K562 (cell line): Measurements from ENCODE around the gene CRACDL. TPM values are rescaled to one million over a fixed set of nuclear protein-coding genes. Genes with fewer than 3 reads are reported as not detected.
A peak's percentile ranks its signal among the peaks of the same experiment; 100 is the strongest.

Source experiments
- ATAC-seq: fragments of 200-7000 bp; cut with Tn5 transposase; 3 replicates; pipeline ENCODE4 v1.9.1; 2020; ENCODE audit warnings: moderate library complexity
- BruUV-seq: library from RNA; stranded (reverse); fragments of 400-500 nt; replicated peaks from 2 replicates; lab custom pipeline; 2021; lab: Mats Ljungman, UMichigan
- CTCF ChIA-PET: fragments of 300-600 bp; formaldehyde crosslinking; extraction: SDS; loops from one replicate; lab custom pipeline; 2021; ENCODE audit warnings: low intra/inter-chr PET ratio; lab: Yijun Ruan, JAX
- POLR2A ChIA-PET: fragments of 300-600, 350-650 bp; sonication (Branson Sonifier 250); formaldehyde crosslinking; extraction: SDS; loops from one replicate; lab custom pipeline; 2021; ENCODE audit warnings: antibody characterized with exemption, inconsistent platforms; lab: Yijun Ruan, JAX
- DNase-seq, 4 experiments: peaks; one replicate each; pipeline versions ENCODE4 v3.0.0 to v3.0.0-alpha.2; 2011 to 2018; ENCODE audit warnings: low spot score in 3 of 4, mixed read lengths in 3 of 4; ENCODE audit errors: extremely low read depth in 1 of 4
- FAIRE-seq: peaks from 2 replicates; lab custom pipeline; 2011; peaks lifted over from hg19 to GRCh38; lab: Jason Lieb, UNC
- H2AFZ ChIP-seq: 2 replicates; pipeline ENCODE4 v1.6.0; 2011; ENCODE audit warnings: low read depth, low read length, control low read depth, inconsistent platforms
- H3K27ac ChIP-seq: fragments of 200-600 bp; 3 replicates; pipeline ENCODE4 v1.8.0; 2011; ENCODE audit warnings: low read depth, mild to moderate bottlenecking, control low read depth, inconsistent platforms, low read length, moderate library complexity, mixed read lengths; ENCODE audit errors: extremely low read depth
- H3K27me3 ChIP-seq, 2 experiments: fragments of 300-600 bp in 1 of 2; 2 replicates in 1 of 2; 3 replicates in 1 of 2; pipeline versions ENCODE4 v1.6.0 to v1.8.0; 2011; ENCODE audit warnings: inconsistent platforms in 2 of 2, low read length in 2 of 2, mild to moderate bottlenecking in 1 of 2, mixed read lengths in 1 of 2, moderate library complexity in 1 of 2; ENCODE audit not compliant: control insufficient read depth in 2 of 2, insufficient read depth in 2 of 2
- H3K36me3 ChIP-seq: fragments of 300-600 bp; 3 replicates; pipeline ENCODE4 v1.8.0; 2011; ENCODE audit warnings: mild to moderate bottlenecking, low read length, inconsistent platforms; ENCODE audit not compliant: control insufficient read depth, insufficient read depth
- H3K4me1 ChIP-seq, 2 experiments: fragments of 200-600 bp in 1 of 2; replicated peaks in 1 of 2; 2 replicates in 1 of 2; 3 replicates in 1 of 2; pipeline versions ENCODE4 v1.5.1 to v1.8.0; 2011; ENCODE audit warnings: inconsistent platforms in 2 of 2, low read length in 2 of 2, mild to moderate bottlenecking in 1 of 2, mixed read lengths in 1 of 2, moderate library complexity in 1 of 2; ENCODE audit not compliant: control insufficient read depth in 2 of 2, insufficient read depth in 2 of 2
- H3K4me2 ChIP-seq: 2 replicates; pipeline ENCODE4 v1.6.1; 2011; ENCODE audit warnings: low read length, control low read depth, inconsistent platforms, mixed read lengths; ENCODE audit not compliant: insufficient read depth
- H3K4me3 ChIP-seq: fragments of 200-600 bp; sonication (generic), shearing (Covaris generic); 2 replicates; pipeline ENCODE4 v1.5.1; 2016; ENCODE audit warnings: control low read depth, inconsistent platforms
- H3K79me2 ChIP-seq: fragments of 200-600 bp; 3 replicates; pipeline ENCODE4 v1.8.0; 2011; ENCODE audit warnings: low read length, inconsistent platforms; ENCODE audit not compliant: control insufficient read depth, insufficient read depth
- H3K9ac ChIP-seq, 2 experiments: 2 replicates each; pipeline versions ENCODE4 v1.6.0 to v1.6.1; 2011; ENCODE audit warnings: low read depth in 2 of 2, low read length in 2 of 2, control low read depth in 1 of 2, inconsistent platforms in 1 of 2, mild to moderate bottlenecking in 1 of 2, mixed read lengths in 1 of 2; ENCODE audit not compliant: insufficient read depth in 1 of 2
- H3K9me1 ChIP-seq: one replicate; pipeline ENCODE4 v1.6.0; 2011; ENCODE audit warnings: inconsistent platforms, mild to moderate bottlenecking, low read length, moderate library complexity; ENCODE audit not compliant: control insufficient read depth, insufficient read depth
- H3K9me3 ChIP-seq: replicated peaks from 2 replicates; pipeline ENCODE4 v1.5.1; 2011; ENCODE audit warnings: low read depth, low read length, inconsistent platforms; ENCODE audit not compliant: control insufficient read depth, insufficient read depth
- H4K20me1 ChIP-seq: replicated peaks from 2 replicates; pipeline ENCODE4 v1.6.1; 2011; ENCODE audit warnings: low read length, inconsistent platforms, mixed read lengths; ENCODE audit not compliant: control insufficient read depth, insufficient read depth
- ID3 ChIP-seq, 2 experiments: fragments of 250-450 bp in 1 of 2; fragments of 450-650 bp in 1 of 2; sonication (Bioruptor Pico) in 1 of 2; IDR thresholded peaks; 2 replicates each; pipeline versions ENCODE4 v1.6.1 to v1.8.0; 2016 to 2021; ENCODE audit warnings: mild to moderate bottlenecking in 2 of 2, moderate library complexity in 2 of 2, missing compliant biosample characterization in 1 of 2, missing genetic modification characterization in 1 of 2
- PYGO2 ChIP-seq: fragments of 450-650 bp; IDR thresholded peaks from 2 replicates; pipeline ENCODE4 v1.6.1; 2016; ENCODE audit warnings: mild to moderate bottlenecking, missing genetic modification characterization, moderate library complexity, missing compliant biosample characterization
- ZNF778 ChIP-seq: fragments of 450-650 bp; formaldehyde crosslinking; IDR thresholded peaks from 2 replicates; pipeline ENCODE4 v1.4.0; 2020; ENCODE audit warnings: mild to moderate bottlenecking, moderate library complexity
- ZNF79 ChIP-seq: fragments of 250-450 bp; sonication (Bioruptor Pico); IDR thresholded peaks from 2 replicates; pipeline ENCODE4 v1.4.0; 2020; ENCODE audit warnings: low read depth, mild to moderate bottlenecking, moderate library complexity
- WGBS: fragments of 100-300 bp; shearing (Covaris generic); methylation state at CpG from one replicate; pipeline ENCODE4 v1.1.6; 2016; ENCODE audit warnings: low coverage, mixed read lengths; ENCODE audit not compliant: insufficient coverage; ENCODE audit errors: missing lambda C conversion rate; 5-methylcytosine and 5-hydroxymethylcytosine counted together
- in situ Hi-C: fragments of 300-500 bp; cut with MboI; formaldehyde crosslinking; loops from 4 replicates; pipeline ENCODE4 v1.15.0; 2018; ENCODE audit warnings: inconsistent platforms, mixed read lengths
- intact Hi-C: fragments of 100-400 bp; cut with micrococcal nuclease; formaldehyde crosslinking; loops from 2 replicates; pipeline ENCODE4 v1.14.2; 2022
- polyA plus RNA-seq, 8 experiments: library from polyadenylated mRNA; depleted of rRNA in 4 of 8; stranded (reverse) in 5 of 8; unstranded in 3 of 8; fragments of >200 nt; fragmentation: Nextera tagmentation in 2 of 8; fragmentation: Illumina TruSeq in 1 of 8; extraction: Ambion mirVana in 2 of 8; extraction: Trizol in 1 of 8; gene quantifications; 2 replicates each; pipeline versions ENCODE4 v1.2.1 to v1.2.3, GENCODE V29; 2011 to 2014; ENCODE audit warnings: inconsistent platforms in 1 of 8, missing spikeins in 1 of 8
- total RNA-seq, 7 experiments: library from RNA; depleted of rRNA in 6 of 7; stranded (reverse); fragments of >200 nt in 6 of 7; fragmentation: Illumina TruSeq in 2 of 7; extraction: Trizol in 2 of 7; gene quantifications; 2 replicates each; pipeline versions ENCODE4 v1.2.1 to v1.2.3, GENCODE V29; 2011 to 2021; ENCODE audit warnings: low replicate concordance in 1 of 7
- TF ChIP-seq, protein P1 (sequence below), 3 experiments: fragments of 200-800 bp in 1 of 3; fragments of 250-450 bp in 1 of 3; fragments of 450-650 bp in 1 of 3; sonication (Bioruptor Pico) in 1 of 3; sonication (Bioruptor generic) in 1 of 3; formaldehyde crosslinking in 1 of 3; IDR thresholded peaks; 2 replicates each; pipeline versions ENCODE4 v1.6.1 to v1.8.0; 2016 to 2022; ENCODE audit warnings: mild to moderate bottlenecking in 2 of 3, missing genetic modification characterization in 2 of 3, missing compliant biosample characterization in 1 of 3, moderate library complexity in 1 of 3
- TF ChIP-seq, protein P2 (sequence below): fragments of 450-650 bp; IDR thresholded peaks from 2 replicates; pipeline ENCODE4 v1.6.1; 2014; ENCODE audit warnings: low read depth, mild to moderate bottlenecking, moderate library complexity, borderline replicate concordance

The CRACDL gene
- total and polyA plus RNA-seq, 9 of the 15 experiments (the other 6 are each of a cell fraction or from before 2014, with no cell fraction given) = not detected

GRCh38 chr2:98828793-98829371 lies 107.1 kb downstream of the CRACDL start:
- intact Hi-C loops = no loop called here
- no peak overlapping the region for H3K4me2 ChIP-seq
- WGBS = 2% methylated on average over 5 of the region's 5 CpGs
- no peak for FAIRE-seq
- TF ChIP-seq ZNF778 (CRISPR knock-in tag) = no peak
- TF ChIP-seq ID3 (CRISPR knock-in tag; IDR thresholded peaks at IDR 0.05) = no peak
- TF ChIP-seq ID3 (tag; IDR thresholded peaks at IDR 0.05) = peak; percentile 29; the same call in 1 of the 2 replicates
- TF ChIP-seq, protein P1, sequence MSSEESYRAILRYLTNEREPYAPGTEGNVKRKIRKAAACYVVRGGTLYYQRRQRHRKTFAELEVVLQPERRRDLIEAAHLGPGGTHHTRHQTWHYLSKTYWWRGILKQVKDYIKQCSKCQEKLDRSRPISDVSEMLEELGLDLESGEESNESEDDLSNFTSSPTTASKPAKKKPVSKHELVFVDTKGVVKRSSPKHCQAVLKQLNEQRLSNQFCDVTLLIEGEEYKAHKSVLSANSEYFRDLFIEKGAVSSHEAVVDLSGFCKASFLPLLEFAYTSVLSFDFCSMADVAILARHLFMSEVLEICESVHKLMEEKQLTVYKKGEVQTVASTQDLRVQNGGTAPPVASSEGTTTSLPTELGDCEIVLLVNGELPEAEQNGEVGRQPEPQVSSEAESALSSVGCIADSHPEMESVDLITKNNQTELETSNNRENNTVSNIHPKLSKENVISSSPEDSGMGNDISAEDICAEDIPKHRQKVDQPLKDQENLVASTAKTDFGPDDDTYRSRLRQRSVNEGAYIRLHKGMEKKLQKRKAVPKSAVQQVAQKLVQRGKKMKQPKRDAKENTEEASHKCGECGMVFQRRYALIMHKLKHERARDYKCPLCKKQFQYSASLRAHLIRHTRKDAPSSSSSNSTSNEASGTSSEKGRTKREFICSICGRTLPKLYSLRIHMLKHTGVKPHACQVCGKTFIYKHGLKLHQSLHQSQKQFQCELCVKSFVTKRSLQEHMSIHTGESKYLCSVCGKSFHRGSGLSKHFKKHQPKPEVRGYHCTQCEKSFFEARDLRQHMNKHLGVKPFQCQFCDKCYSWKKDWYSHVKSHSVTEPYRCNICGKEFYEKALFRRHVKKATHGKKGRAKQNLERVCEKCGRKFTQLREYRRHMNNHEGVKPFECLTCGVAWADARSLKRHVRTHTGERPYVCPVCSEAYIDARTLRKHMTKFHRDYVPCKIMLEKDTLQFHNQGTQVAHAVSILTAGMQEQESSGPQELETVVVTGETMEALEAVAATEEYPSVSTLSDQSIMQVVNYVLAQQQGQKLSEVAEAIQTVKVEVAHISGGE (CRISPR knock-in tag; IDR thresholded peaks at IDR 0.05) = no peak
- TF ChIP-seq, protein P2, sequence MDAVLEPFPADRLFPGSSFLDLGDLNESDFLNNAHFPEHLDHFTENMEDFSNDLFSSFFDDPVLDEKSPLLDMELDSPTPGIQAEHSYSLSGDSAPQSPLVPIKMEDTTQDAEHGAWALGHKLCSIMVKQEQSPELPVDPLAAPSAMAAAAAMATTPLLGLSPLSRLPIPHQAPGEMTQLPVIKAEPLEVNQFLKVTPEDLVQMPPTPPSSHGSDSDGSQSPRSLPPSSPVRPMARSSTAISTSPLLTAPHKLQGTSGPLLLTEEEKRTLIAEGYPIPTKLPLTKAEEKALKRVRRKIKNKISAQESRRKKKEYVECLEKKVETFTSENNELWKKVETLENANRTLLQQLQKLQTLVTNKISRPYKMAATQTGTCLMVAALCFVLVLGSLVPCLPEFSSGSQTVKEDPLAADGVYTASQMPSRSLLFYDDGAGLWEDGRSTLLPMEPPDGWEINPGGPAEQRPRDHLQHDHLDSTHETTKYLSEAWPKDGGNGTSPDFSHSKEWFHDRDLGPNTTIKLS = no peak
- TF ChIP-seq ZNF79 (CRISPR knock-in tag) = no peak
- TF ChIP-seq PYGO2 (tag) = no peak
- H4K20me1 ChIP-seq = no peaks in the 10 kb centered on the region
- no peak overlapping the region for H3K4me3 ChIP-seq
- peaks cover 4 to 52% of the 10 kb centered on the region in 2 experiments; a peak in 3 of 5 replicates for H3K27me3 ChIP-seq
- in situ Hi-C loops = loop anchor here (5.0 to 25.0 kb wide), 2 partner anchors 177 to 417 kb away; no protein-coding TSS in a partner anchor
- H3K4me1 ChIP-seq = no peaks in the 10 kb centered on the region
- no peak for DNase-seq
- no peaks in the 10 kb centered on the region for H3K79me2 ChIP-seq
- H3K9me3 ChIP-seq = no peaks in the 10 kb centered on the region
- no peak for ATAC-seq
- POLR2A ChIA-PET = no interaction called here
- no peak overlapping the region for H3K27ac ChIP-seq
- no peak overlapping the region for H2AFZ ChIP-seq
- no TSS peak for BruUV-seq
- H3K9me1 ChIP-seq = no peaks in the 10 kb centered on the region
- no peak overlapping the region for H3K9ac ChIP-seq
- CTCF ChIA-PET = no interaction called here
- H3K36me3 ChIP-seq = no peaks in the 10 kb centered on the region
